ENCODE measurements around the gene DNAH14. TPM values are rescaled to one million over a fixed set of nuclear protein-coding genes. Genes with fewer than 3 reads are reported as not detected.

Gene DNAH14
- total RNA-seq, 1 experiment from 2014 or later: 39.7 TPM

- Histone ChIP-seq H2BK15ac (ENCODE audit: low read depth, low read length) (no peak overlapping the region), H2BK120ac (ENCODE audit: low read depth, low read length, poor library complexity, severe bottlenecking) (no peak overlapping the region), H3K79me1 (ENCODE audit: insufficient read depth, low read depth, low read length, poor library complexity, severe bottlenecking) (peaks cover 2% of the 10 kb centered on the region), H3K4me2 (ENCODE audit: insufficient read depth, insufficient read length, low read length) (no peak overlapping the region), H3K27me3 (ENCODE audit: insufficient read depth, low read length) (no peaks in the 10 kb centered on the region), H3K23me2 (ENCODE audit: insufficient read length, low read depth, low read length, poor library complexity, severe bottlenecking) (no peaks in the 10 kb centered on the region), H2BK12ac (ENCODE audit: insufficient read length, low read depth, low read length) (no peak overlapping the region), H3K27ac (ENCODE audit: insufficient read length, low read depth, low read length) (no peak overlapping the region), H3K23ac (ENCODE audit: insufficient read length, low read depth, low read length) (no peak overlapping the region), H3K9me3 (ENCODE audit: control insufficient read depth, low read depth, low read length) (no peaks in the 10 kb centered on the region), H3K18ac (ENCODE audit: insufficient read length, low read depth, low read length) (no peak overlapping the region), H2AFZ (ENCODE audit: low read length) (no peak overlapping the region), H3K4me1 (ENCODE audit: insufficient read depth, low read length) (no peaks in the 10 kb centered on the region), H4K91ac (ENCODE audit: insufficient read length, low read depth, low read length) (no peak overlapping the region), H4K20me1 (ENCODE audit: control insufficient read depth, insufficient read depth, insufficient read length) (no peaks in the 10 kb centered on the region), H2BK20ac (ENCODE audit: low read depth, low read length, poor library complexity, severe bottlenecking) (no peak overlapping the region), H4K8ac (replicated peaks; ENCODE audit: insufficient read length, low read depth, low read length) (no peak overlapping the region), H2AK5ac (ENCODE audit: insufficient read length, low read length) (no peak overlapping the region), H2BK5ac (ENCODE audit: insufficient read length, low read length) (no peak overlapping the region), H3K4ac (ENCODE audit: low read depth, low read length) (no peak overlapping the region), H3K56ac (ENCODE audit: insufficient read length, low read depth, low read length) (no peak overlapping the region), H3T11ph (ENCODE audit: low read length) (no peak overlapping the region), H3K9ac (ENCODE audit: extremely low read depth, insufficient read length, low read length) (no peak overlapping the region), H3K79me2 (ENCODE audit: insufficient read depth, low read length) (peaks cover 2% of the 10 kb centered on the region; the same call in 1 of the 2 replicates), H4K5ac (ENCODE audit: insufficient read length, low read depth, low read length) (no peak overlapping the region), H3K14ac (ENCODE audit: insufficient read depth, low read length) (no peak overlapping the region)
- DNase-seq: no peak
- H3K36me3 Mint-ChIP-seq (ENCODE audit: insufficient read depth in 1 of 3, low read depth in 3 of 3): peaks cover 22 to 47% (median 46%) of the 10 kb centered on the region in 3 experiments; a peak in 6 of 7 replicates
- no peaks in the 10 kb centered on the region for H3K27me3 Mint-ChIP-seq (ENCODE audit: low read depth)
- 0 out of 7 replicates have a peak overlapping the region, but pooled peaks of 1 of the 3 experiments have one; percentile 34 for H3K27ac Mint-ChIP-seq
- no peaks in the 10 kb centered on the region for H3K9me3 Mint-ChIP-seq
- TF ChIP-seq CTCF (conservative IDR thresholded peaks at IDR 0.05): no peak
- peaks cover 10 to 11% of the 10 kb centered on the region in 2 experiments for H3K4me1 Mint-ChIP-seq
- H3K4me3 Mint-ChIP-seq: no peak overlapping the region
- WGBS (ENCODE audit: extremely low coverage, insufficient read length, low lambda C conversion rate): no CpG with 5 or more reads among the region's 2 CpGs
Measured at GRCh38 chr1:225418059-225418458, 488.6 kb downstream of the DNAH14 start.
